ENCODE results near the gene PSMD11.
"Not testable (repeated sequence)": the region's sequence is repeated elsewhere in the genome, so short reads cannot be mapped to it uniquely, and the experiment has no call there.

The PSMD11 gene

DNA sequence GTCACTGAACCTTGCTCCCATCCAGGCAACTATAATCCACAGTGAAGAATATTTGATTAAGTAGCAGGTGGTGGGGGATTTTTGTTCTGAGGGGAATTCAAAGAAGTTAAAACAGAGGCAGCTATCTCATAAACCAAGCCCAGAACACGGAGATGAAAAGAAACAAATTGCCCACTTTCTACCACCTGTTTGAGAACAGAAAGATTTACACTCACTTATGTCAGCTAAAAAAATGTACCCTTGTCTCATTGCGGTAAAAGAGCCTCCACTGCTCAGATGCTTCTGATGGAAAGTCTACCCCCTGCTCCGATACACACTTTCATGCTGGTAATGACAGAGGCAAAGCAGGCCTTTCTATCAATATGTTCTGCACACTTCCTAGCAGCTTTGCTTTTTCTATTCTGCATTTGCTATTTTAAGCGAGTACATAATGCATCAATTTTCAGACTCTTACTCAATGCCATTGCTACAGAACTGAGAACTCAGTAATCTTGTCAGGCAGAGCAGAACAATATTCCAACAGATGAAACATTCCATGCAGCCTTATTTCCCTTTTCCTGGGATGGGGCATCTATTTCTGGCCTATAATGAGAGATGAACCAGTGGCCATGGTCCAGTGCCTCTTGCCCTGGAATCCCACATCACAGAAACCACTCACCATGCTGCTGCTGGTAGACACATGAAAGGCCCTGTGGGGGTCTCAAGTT lies 71.5 kb downstream of the PSMD11 start:
- DNase-seq, result no peak

DNA sequence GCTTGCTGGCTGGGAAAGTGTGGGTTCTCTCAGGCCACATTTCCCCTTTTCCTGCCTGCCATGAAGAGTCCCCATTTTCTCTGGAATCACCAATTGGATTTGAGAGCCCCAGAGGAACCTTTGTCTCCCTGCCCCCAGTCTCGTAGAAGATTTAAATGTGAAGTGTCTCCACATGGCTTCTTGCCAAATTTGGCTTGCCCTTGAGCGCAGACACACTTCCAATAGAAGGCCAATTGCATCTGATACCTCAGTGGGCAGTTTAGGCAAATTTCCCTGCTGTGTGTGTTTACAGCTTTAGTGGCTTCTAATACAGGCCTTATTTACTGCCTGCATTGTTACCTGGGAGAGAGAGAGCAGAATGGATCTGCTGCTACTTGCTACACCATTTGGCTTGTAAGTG lies 72.1 kb downstream of the PSMD11 start:
- no peak for DNase-seq

DNA sequence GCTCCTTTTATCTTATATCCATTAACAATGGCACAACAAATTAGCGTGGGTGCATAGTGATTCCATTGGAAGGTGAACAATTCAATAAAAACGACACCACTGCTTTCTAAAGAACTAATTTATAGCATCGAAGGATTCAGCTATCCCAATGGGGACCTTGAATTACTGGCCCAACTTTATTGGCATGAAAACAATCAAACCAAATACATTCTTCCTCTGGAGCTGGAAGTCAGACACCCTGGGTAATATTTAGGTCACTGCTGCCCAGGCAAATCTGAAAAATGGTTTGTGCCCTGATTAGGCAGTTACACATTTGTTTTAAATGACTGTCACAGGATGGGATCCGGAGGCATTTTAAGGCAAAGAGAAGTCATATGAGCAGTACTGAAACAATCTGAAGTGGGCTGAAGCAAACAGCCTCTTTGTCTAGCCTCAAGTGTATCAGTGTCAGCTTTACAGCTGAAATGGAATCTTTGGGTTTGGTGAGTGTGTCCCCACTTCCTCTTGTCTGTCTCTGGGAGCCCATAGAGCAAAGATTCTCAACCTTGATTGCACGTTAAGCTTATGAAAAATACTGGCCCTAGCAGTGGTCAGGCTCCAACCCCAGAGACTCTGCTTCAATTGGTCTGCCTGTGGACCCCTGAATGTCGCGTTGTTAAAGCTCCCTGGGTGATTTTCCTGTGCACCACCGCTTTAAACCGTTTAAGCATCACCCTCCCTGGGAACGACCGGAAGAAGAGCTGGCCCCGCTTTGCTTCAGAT lies 72.8 kb downstream of the PSMD11 start:
- DNase-seq, result no peak

DNA sequence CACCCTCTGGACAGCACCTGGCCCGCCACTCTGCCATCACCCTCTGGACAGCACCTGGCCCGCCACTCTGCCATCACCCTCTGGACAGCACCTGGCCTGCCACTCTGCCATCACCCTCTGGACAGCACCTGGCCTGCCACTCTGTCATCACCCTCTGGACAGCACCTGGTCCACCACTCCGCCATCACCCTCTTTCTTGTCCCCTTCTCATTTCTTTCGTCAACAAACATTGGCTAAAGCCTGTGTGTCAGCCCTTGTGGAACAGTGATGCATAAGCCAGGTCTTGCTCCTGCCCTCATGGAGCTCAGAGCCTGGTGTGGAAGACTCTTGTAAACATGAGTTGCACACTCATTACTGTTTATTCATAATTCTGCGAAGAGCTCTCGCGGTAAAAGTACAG lies 73.7 kb downstream of the PSMD11 start:
- no peak for DNase-seq

DNA sequence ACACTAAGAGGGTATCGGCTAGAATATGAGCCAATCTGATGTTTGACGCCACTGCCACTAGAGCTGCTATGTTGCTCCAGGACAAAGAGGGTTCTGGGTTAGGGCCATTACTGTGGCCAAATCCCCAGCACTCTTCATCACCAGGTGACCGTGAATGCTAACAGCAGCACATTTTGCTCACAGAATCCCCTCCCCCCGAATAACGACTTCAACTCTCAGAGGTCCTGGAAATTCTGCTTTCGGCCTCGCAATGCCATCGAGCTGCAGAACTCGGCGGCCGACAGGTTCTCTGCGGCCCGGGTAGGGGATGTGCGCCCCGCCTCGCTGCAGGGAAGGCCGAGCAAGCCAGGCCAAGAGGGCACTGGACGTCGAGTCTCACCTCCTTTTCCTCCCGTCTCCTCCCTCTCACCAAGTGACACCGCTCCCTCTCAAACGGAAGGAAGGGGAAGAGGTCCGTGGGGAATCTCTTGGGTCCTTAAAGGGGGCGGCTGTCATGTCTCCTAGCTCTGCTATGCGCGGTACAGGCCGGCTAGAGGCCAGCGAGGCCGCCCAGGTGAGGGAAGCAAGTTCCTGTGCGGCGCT lies 74.4 kb downstream of the PSMD11 start:
- DNase-seq, result no peak

DNA sequence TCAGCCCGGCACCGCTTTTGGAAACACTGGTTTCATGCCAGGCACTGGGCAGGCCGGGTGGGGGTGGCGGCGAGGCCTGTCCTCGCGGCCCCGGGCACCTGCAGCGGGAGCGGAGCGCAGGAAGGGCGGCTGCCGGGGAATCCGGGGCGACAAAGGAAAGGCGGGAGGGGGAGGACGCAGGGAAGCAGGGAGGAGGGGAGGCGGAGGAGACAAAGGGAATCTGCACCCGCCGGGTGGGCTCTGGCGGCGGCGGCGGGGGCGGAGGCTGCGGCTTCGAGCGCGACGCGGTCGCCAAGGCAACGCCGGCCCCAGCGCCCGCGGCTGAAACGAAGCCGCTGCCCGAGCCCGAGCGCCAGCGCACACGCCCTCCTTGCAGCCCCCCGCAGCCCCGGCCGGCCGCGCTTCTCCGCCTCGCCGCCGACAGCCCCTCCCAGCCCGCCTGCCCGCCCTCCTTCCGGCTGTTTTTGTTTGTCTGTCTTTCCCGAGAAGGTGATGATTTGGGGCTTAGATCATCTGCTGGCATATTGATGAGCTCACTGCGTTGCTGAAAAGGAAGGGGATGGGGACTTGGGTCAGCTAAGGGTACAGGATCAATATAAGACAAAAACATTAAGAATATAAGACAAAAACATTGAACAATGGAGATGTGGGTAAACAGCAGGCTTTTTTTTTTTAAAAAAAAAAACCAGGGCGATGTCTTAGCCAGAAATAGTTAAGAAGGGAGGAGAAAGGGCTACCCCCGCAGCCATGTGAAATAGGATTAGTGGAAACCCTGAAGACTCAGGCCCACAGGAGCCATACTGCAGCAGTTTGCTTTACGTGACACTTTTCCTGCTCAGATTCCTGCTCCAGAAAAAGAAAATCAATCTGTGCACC lies 75.2 kb downstream of the PSMD11 start:
- peak; percentile 64 for DNase-seq

DNA sequence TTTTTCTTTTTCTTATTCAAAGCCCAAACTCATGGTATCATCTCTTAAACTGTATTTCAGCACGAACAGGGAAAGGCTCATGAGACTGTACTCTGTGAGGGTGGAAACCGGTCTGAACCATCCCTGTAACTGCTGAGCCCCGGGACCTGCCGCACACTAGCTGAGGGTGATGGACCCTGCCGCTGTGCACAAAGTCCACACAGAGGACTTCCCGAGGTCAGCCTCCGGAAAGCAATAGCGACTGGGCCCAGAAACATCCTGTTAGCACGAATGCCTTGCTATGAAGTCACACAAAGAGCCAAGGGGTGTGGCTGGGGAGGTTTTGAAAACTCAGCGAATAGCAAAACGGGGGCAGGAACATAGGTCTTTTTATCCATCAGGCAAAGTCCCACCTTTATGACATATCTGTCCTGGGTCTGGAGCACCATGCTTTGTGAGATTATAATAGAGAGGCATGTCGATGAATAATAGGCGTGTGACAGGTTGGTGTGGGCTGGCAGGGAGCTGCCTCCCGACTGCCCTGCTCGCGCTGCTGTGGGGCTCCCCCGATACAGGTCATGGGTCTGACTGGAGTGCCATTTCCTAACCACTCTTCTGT lies 75.9 kb downstream of the PSMD11 start:
- peak; percentile 50 for DNase-seq

DNA sequence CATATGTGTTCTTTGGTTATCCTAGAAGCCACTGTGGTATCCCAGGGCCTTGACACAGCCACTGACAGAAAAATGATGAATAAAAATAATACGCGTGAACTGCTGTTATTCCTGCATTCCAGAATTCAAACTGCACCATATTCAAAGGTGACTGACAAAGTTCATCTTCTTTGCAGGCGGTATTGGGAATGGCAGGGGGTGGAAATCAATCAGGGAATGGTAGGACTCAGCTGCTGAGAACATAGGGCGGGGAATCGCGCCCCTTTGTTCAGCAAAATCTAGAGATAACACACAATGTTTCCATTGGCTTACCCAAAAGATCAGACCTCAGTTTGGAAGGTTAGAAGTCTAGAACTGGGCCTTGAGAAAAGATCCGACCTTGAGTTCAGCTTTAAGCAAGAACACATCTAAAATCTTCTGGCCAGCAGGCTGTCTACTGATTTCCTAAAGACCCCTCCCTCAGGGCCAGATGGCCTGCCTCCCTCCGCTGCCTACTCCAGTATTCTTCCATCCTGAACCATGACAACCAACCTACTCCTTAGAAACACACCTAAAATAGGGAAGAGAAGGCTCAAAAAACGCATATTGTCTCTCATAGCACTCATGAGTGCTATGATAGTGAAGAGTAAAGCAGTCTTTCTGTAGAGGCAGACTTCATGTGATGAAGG lies 76.6 kb downstream of the PSMD11 start:
- DNase-seq, result no peak

DNA sequence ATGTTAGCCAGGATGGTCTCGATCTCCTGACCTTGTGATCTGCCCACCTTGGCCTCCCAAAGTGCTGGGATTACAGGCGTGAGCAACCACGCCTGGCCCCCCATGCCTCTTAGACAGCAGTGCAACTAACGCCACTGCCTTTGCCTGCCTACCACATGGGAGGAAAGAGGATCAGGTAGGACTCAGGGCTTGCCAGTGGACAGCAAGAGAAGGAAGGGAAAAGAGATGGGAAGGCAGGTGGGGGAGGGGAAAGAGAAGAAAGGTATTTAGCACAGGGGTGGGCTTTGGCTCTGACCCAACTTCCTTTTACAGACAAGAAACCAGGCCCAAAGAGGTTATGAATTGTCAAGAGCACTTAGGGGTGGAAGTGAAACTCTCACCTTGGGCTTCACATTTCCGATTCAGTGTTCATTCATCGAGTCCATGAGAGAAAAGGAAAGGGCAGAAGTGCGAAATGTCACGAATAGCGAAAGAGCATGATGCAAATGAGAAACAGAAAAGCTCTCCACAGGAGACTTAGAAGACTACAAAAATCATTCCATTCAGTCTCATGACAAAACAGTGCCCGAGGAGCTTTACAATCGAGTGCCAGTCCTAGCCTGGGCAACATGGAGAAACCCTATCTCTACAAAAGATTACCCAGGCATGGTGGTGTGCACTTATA lies 78.8 kb downstream of the PSMD11 start:
- no peak for DNase-seq

DNA sequence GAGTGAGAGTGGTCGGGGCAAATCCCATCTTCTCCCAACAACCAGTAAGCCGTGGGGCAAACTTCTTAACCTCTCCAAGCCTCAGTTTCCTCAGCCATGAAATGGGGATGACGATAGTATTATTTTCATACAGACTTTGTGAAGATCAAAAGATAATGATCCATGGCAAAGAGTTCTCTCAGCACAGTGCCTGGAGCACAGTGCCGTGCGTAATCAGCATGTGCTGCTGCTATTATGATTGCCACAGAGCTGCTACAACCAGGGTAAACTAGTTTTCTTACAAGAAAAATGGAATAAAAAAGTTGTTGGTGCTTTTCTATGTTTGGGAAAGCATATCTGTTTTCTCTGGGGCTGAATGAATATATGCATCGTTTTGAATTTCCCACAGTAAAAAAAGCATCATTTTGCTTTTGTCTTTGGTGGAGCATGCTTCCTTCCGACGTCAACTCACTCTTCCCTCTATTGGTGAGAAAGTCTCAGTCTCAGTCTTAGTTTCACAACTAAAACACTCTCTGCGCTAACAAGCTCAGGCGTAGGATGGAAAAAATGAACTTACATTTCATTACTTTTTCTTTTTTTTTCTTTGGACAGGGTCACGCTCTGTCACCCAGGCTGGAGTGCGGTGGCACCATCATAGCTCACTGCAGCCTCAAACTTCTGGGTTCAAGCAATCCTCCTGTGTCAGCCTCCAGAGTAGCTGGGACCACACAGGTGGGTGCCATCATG lies 79.7 kb downstream of the PSMD11 start:
- no peak for DNase-seq

DNA sequence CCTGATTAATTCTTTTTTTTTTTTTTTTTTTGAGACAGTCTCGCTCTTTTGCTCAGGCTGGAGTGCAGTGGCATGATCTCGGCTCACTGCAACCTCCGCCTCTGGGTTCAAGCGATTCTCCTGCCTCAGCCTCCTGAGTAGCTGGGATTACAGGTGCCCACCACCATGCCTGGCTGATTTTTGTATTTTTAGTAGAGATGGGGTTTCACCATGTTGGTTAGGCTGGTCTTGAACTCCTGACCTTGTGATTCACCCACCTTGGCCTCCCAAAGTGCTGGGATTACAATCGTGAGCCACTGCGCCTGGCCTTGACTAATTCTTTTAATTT lies 80.2 kb downstream of the PSMD11 start:
- DNase-seq, result not testable (repeated sequence)

DNA sequence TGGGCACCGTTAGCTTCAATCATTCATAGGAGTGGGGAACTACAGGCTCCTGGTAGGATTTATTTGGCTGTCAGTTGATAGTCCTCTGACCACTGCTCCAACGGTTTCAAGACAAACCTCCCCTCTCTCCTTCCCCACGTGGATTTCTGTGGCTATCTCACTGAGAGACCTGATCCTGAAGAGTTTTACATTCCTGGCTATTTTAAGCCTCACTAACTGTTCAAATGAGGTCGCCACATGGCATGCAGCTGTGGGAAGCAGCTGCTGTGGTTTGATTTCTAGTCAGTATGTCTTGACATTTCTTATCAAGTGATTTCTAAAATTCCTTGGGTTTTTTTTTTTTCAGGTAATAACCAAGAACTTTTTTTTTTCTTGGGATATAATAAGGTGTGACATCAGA lies 80.8 kb downstream of the PSMD11 start:
- DNase-seq, result no peak

DNA sequence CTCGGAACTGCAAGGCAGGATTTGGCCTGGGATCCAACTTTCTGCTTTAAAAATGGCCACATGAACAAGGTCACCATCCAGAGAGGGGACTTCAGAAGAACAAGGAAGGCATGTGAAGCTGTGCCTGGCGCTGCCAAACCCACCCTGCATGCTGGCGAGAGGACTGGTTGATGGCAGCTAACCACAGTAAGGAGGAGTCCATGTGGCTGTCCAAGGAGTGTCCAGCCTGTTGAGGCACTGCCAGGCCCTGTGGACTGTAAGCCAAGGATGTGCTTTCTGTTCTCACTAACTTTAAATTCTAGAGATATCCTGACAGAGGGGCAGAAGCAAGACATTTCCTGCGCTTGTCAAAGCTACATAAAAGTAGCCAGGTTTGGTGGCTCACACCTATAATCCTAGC lies 82.8 kb downstream of the PSMD11 start:
- no peak for DNase-seq

DNA sequence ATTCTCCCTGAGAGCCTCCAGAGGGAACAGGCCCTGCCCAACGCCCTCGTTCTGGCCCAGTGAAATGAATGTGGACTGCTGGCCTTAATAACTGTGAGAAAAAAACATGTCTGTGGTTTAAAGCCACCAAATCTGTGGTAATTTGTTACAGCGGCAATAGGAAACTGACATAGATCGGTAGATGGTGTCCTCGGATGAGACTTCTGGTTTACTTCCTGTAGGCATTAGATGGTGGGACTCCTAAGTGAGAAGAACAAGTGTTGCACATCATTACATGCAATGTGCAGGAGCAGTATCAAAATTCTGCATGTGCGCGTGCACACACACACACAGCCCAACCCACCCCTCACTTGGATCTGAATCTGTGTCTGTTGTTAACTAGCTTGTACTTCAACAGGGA lies 84.5 kb downstream of the PSMD11 start:
- DNase-seq, result no peak

DNA sequence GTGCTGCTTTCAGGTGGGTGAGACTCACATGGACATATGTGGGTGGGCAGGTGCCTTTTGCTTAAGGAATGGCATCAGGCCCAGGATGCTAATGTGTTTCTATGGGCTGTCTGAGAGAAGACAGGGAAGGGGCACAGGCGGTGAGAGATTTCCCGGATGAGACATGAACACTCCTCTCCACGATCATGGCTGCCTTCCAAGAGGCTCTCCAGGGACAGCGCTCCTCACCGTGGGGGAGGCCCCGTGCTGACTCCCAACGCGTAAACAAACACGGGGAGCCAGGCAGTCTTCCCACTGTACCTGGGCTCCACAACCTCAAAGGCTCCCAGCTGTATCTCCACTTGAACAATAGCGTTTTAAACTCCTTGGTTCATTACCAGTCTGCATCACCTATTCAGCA lies 85.3 kb downstream of the PSMD11 start:
- DNase-seq, result no peak

Measured in activated T-cell treated with anti-CD3 and anti-CD28 coated beads, Interleukin-2, amount 50 U/mL, for 1 hour (primary cell).